ENCODE data around the gene PPFIBP1.
"Not testable (repeated sequence)": the region's sequence is repeated elsewhere in the genome, so short reads cannot be mapped to it uniquely, and the experiment has no call there.

PPFIBP1 gene

GRCh38 chr12:27652174-27652763 is 128.3 kb downstream of the PPFIBP1 start:
- peak in 1 of 2 donors; percentile 37 for DNase-seq (ENCODE audit: low read depth in 1 of 2, low spot score in 1 of 2)

- no peak for DNase-seq (ENCODE audit: low read depth in 1 of 2, low spot score in 1 of 2)
Observed at GRCh38 chr12:27653661-27654060, 129.7 kb downstream of the PPFIBP1 start.

- DNase-seq (ENCODE audit: low read depth in 1 of 2, low spot score in 1 of 2): not testable (repeated sequence)
Observed at GRCh38 chr12:27655476-27655875, 131.5 kb downstream of the PPFIBP1 start.

- DNase-seq (ENCODE audit: low read depth in 1 of 2, low spot score in 1 of 2): no peak
Observed at GRCh38 chr12:27657296-27657695, 133.3 kb downstream of the PPFIBP1 start.

DNA sequence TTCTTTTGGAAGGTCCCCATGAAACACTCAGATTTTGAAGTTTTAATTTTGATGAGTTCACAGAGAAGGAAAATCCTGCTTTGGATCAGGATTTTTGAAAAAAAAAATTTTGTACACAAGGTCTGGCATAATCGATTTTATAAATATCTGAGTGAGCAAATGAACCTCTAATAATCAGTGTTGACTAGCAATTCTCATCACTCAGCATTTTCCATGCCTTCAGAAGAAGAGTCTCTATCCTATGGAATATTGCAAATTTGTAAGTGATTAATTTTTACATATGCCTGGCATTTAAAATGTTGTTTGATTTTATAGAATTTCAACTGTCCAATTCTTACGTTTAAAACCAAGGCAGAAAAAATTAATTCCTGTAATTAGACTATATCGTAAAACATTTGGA is 141.7 kb downstream of the PPFIBP1 start:
- DNase-seq (ENCODE audit: low read depth in 1 of 2, low spot score in 1 of 2): no peak

DNA sequence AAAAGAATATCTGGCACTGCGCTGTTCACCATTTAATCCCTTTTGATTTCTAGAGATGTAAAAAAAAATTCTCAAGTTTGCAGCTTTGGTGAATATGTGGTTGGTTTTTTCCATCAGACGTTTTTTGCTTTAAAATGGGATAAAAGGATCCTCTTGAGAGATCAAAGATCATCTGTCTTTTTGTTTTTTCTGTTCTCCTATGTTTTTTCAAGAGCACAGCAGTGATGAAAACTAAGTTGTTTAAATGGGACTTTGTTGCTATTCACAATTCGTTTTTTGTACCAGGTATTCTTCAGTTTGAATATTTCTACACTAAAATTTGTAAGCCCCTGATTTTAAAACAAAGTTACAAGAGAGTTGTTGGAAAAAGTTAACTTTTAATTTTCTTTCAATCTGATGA is 142.5 kb downstream of the PPFIBP1 start:
- DNase-seq (ENCODE audit: low read depth in 1 of 2, low spot score in 1 of 2): no peak

DNA sequence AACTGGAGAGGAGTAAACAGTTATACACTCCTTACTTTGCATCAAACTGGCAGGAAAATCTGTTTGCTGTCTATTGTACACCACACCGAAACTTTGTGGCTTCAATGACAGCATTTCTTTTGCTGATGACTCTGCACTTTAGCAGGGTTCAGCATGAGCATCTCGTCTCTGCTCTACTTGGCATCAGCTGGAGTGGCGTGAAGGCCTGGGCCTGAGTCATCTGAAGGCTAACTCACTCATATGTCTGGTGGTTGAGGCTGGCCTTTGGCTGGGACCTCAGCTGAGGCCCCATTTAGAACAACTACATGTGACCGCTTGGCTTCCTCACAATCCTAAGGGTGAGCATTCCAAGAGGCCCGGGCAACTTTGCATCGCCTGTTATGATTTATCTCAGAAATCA is 143.5 kb downstream of the PPFIBP1 start:
- DNase-seq (ENCODE audit: low read depth in 1 of 2, low spot score in 1 of 2): no peak

DNA sequence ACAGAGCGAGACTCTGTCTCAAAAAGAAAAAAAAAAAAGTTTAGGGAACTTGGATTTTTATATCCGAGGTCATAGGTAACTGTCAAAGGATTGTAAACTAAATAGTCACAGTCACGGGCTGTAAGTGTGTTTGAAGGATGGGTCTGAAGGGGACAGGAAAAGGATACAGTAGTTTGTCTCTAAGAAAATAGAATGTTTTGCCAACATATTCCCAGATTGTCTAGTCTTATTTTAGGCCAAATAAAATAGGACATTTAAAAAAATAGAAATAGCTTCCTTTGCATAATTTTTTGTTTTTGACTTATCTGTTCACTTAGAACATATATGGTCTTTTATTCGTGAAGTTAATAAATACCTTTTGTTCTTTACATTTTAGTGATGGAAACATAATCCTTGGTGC is 148.0 kb downstream of the PPFIBP1 start:
- DNase-seq (ENCODE audit: low read depth in 1 of 2, low spot score in 1 of 2): no peak

DNA sequence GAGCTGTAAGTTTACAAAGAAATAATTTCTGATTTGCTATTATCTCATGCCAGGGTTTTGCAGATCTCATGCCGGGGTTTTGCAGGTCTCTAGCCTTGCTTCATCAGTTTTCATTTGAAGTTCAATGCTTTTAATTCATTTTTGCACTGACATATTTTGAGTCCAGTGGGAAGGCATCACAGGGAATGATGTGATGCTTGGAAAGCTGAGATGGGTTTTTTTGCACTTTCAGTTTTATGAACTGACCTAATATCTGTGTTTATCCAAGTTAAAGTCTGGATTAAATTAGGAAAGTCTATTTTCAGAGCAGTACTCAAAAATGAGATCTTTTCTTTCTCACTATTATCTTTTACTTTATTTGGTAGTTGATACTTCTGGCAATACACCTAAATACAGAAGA is 148.6 kb downstream of the PPFIBP1 start:
- no peak for DNase-seq (ENCODE audit: low read depth in 1 of 2, low spot score in 1 of 2)

- DNase-seq (ENCODE audit: low read depth in 1 of 2, low spot score in 1 of 2): no peak
Observed at GRCh38 chr12:27673101-27673718, 149.2 kb downstream of the PPFIBP1 start.

DNA sequence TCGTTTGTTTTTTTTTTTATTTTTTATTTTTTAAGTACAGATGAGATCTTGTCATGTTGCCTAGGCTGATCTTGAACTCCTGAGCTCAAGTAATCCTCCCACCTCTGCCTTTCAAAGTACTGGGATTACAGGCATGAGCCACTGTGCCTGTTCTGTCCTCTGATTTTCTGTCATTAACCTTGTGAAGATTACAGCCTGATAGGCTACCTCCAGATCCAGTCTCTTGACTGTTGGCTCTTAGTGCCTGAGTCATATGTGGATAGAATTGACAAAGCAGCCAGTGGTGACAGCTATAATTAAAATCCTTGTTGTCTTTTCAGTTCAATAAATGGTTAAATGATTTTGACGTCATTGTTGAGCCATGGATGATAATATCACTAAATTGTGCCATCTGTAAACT is 151.0 kb downstream of the PPFIBP1 start:
- DNase-seq (ENCODE audit: low read depth in 1 of 2, low spot score in 1 of 2): no peak

- DNase-seq (ENCODE audit: low read depth in 1 of 2, low spot score in 1 of 2): no peak
Observed at GRCh38 chr12:27680619-27681018, 156.6 kb downstream of the PPFIBP1 start.

- DNase-seq (ENCODE audit: low read depth in 1 of 2, low spot score in 1 of 2): no peak
Observed at GRCh38 chr12:27682534-27682933, 158.5 kb downstream of the PPFIBP1 start.

- DNase-seq (ENCODE audit: low read depth in 1 of 2, low spot score in 1 of 2): no peak
Observed at GRCh38 chr12:27685274-27685673, 161.3 kb downstream of the PPFIBP1 start.

DNA sequence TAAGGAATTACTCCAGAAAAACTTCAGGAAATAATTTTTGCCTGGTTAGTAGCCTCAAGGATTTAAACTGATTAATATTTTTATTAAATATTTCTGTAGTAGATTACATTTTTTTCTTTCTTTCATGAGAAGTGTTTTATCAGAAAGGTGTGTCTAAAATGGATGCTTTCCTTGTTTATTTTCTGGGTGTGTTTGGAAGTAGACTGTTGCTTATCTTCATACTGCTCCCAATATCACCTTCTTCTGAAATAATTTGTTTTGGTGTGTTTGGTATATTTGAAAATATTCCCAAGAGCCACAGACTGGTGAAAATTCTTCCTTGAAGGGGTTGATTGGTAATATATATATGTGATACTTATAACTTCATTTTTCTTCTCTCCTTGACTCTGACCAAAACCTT is 162.1 kb downstream of the PPFIBP1 start:
- no peak for DNase-seq (ENCODE audit: low read depth in 1 of 2, low spot score in 1 of 2)

DNA sequence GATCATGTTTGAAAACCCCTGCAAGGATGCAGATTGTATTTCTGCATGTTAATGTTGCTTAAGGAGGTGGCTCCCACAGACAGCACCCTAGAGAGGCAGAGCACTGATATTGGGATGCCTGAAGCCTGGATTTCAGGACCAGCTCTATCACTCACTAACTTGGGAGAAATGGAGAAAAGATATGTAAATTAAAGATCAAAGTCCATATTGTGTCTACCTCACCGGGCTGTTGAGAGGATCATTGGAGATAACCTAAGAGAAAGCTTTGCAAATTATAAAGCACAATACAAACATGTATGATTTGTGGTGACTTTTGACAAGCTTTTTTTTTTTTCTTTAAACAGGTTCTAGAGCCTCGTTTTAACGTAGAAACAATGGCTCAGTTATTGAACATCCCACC is 164.7 kb downstream of the PPFIBP1 start:
- no peak for DNase-seq (ENCODE audit: low read depth in 1 of 2, low spot score in 1 of 2)

DNA sequence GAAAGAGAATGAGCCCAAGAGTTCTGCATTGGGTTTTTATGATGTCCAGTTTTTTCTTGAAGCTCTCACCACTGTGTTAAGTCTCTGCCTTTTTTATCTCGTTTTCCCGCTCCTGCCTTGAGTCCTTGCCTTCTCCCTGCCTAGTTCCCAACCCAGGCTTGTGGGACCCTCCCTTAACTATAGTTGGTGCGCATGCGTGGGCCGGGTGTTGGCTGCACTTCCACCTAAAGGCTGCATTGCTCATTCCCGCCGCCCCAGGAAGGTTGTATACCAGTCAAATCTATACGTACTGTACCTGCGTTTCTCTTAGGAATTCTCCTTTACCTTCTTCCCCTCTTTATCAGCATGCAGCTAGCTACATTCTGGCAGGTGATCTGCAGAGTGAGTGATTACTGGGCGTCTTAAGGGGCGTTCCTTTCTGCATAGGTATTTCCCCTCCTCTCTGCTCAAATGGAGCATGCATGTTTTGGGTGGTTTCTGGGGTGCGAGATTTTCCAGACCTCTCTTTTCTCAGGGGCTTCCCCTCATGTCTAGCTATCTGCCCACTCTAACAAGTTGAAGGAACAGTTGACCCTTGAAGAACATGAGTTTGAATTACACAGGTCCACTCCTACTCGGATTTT is 165.7 kb downstream of the PPFIBP1 start:
- DNase-seq (ENCODE audit: low read depth in 1 of 2, low spot score in 1 of 2): no peak

- DNase-seq (ENCODE audit: low read depth in 1 of 2, low spot score in 1 of 2): no peak
Observed at GRCh38 chr12:27693403-27693802, 169.4 kb downstream of the PPFIBP1 start.

- DNase-seq (ENCODE audit: low read depth in 1 of 2, low spot score in 1 of 2): no peak
Observed at GRCh38 chr12:27695556-27696292, 171.7 kb downstream of the PPFIBP1 start.

DNA sequence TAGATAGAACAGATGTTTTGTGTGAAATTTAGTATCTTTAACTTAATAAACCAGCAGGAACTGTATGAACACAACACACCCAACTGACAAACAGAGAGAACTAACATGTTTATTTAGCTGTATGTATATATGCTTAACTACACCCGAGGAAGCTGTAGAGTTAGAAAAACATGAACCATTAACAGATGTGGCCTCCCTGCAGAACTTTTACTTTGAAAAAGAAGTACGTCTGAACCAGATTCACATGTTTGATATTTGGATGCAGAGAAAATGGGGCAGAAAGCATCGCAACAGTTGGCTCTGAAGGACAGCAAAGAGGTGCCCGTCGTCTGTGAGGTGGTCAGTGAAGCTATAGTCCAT is 172.3 kb downstream of the PPFIBP1 start, which contains the start of gene REP15:
Gene REP15 (plus strand): TSS at position 155 of the 360 bp plus-strand sequence. CDS start 116 bp downstream, at position 271.
- no peak for DNase-seq (ENCODE audit: low read depth in 1 of 2, low spot score in 1 of 2)

- no peak for DNase-seq (ENCODE audit: low read depth in 1 of 2, low spot score in 1 of 2)
Observed at GRCh38 chr12:27696864-27697564, 173.0 kb downstream of the PPFIBP1 start.
